Endothelial cell of umbilical vein (primary cell): ENCODE results near the gene POMGNT2. TPM values are rescaled to one million over a fixed set of nuclear protein-coding genes. Genes with fewer than 3 reads are reported as not detected.

Source experiments
- BruUV-seq: library from RNA; stranded (reverse); fragments of 400-500 nt; replicated peaks from 2 replicates; lab custom pipeline; 2021; lab: Mats Ljungman, UMichigan
- CTCF ChIA-PET: fragments of 300-600, 350-600 bp; sonication (Branson Sonifier 250); formaldehyde crosslinking; loops from one replicate; lab custom pipeline; 2021; ENCODE audit warnings: antibody characterized with exemption, inconsistent platforms; lab: Charles Lee
- POLR2A ChIA-PET: fragments of 300-600, 350-600 bp; sonication (Branson Sonifier 250); formaldehyde crosslinking; loops from one replicate; lab custom pipeline; 2021; ENCODE audit warnings: antibody characterized with exemption, inconsistent platforms; lab: Charles Lee
- DNase-seq: peaks from one replicate; pipeline ENCODE4 v3.0.0-alpha.2; 2011; ENCODE audit warnings: low read depth, low spot score
- FAIRE-seq: peaks from 2 replicates; lab custom pipeline; 2011; peaks lifted over from hg19 to GRCh38; lab: Jason Lieb, UNC
- H2AFZ ChIP-seq: 2 replicates; pipeline ENCODE4 v1.6.0; 2012; ENCODE audit warnings: low read depth, low read length, control low read depth, inconsistent platforms
- H3K27ac ChIP-seq: 2 replicates; pipeline ENCODE4 v1.5.1; 2011; ENCODE audit warnings: low read depth, mild to moderate bottlenecking, control low read depth, low read length, moderate library complexity; ENCODE audit not compliant: insufficient read depth
- H3K27me3 ChIP-seq, 2 experiments: 2 replicates each; pipeline versions ENCODE4 v1.6.0 to v1.6.1; 2011; ENCODE audit warnings: low read length in 2 of 2, mixed read lengths in 1 of 2; ENCODE audit not compliant: control insufficient read depth in 2 of 2, insufficient read depth in 2 of 2
- H3K36me3 ChIP-seq, 2 experiments: 2 replicates in 1 of 2; 3 replicates in 1 of 2; pipeline ENCODE4 v1.5.1; 2011; ENCODE audit warnings: low read length in 2 of 2, mild to moderate bottlenecking in 1 of 2, moderate library complexity in 1 of 2; ENCODE audit not compliant: control insufficient read depth in 2 of 2, insufficient read depth in 2 of 2; ENCODE audit errors: extremely low read depth in 1 of 2
- H3K4me1 ChIP-seq: 3 replicates; pipeline ENCODE4 v1.5.1; 2011; ENCODE audit warnings: mild to moderate bottlenecking, low read length; ENCODE audit not compliant: control insufficient read depth, insufficient read depth; ENCODE audit errors: extremely low read depth
- H3K4me2 ChIP-seq: 2 replicates; pipeline ENCODE4 v1.6.1; 2011; ENCODE audit warnings: low read length, control low read depth, mixed read lengths; ENCODE audit not compliant: insufficient read depth
- H3K4me3 ChIP-seq, 3 experiments: fragments of 200-600 bp in 1 of 3; sonication (generic), shearing (Covaris generic) in 1 of 3; replicated peaks in 1 of 3; 2 replicates each; pipeline ENCODE4 v1.5.1; 2011 to 2016; ENCODE audit warnings: control low read depth in 3 of 3, low read length in 3 of 3, mild to moderate bottlenecking in 2 of 3, inconsistent platforms in 1 of 3, low read depth in 1 of 3, moderate library complexity in 1 of 3; ENCODE audit not compliant: insufficient read depth in 1 of 3
- H3K79me2 ChIP-seq: 2 replicates; pipeline ENCODE4 v1.6.0; 2012; ENCODE audit warnings: low read length, inconsistent platforms; ENCODE audit not compliant: control insufficient read depth, insufficient read depth
- H3K9ac ChIP-seq: replicated peaks from 2 replicates; pipeline ENCODE3; 2011; ENCODE audit warnings: low read length, control low read depth; ENCODE audit not compliant: insufficient read depth; ENCODE audit errors: extremely low read depth
- H3K9me1 ChIP-seq: replicated peaks from 3 replicates; pipeline ENCODE4 v1.6.0; 2011; ENCODE audit warnings: mild to moderate bottlenecking, low read length; ENCODE audit not compliant: control insufficient read depth, insufficient read depth; ENCODE audit errors: extremely low read depth
- H3K9me3 ChIP-seq: replicated peaks from 2 replicates; pipeline ENCODE4 v1.5.1; 2012; ENCODE audit warnings: low read length, inconsistent platforms; ENCODE audit not compliant: control insufficient read depth, insufficient read depth
- H4K20me1 ChIP-seq: replicated peaks from 2 replicates; pipeline ENCODE3; 2011; ENCODE audit warnings: mild to moderate bottlenecking, low read length; ENCODE audit not compliant: control insufficient read depth, insufficient read depth; ENCODE audit errors: extremely low read depth
- POLR2A ChIP-seq: IDR thresholded peaks from 2 replicates; pipeline ENCODE4 v1.6.1; 2012; ENCODE audit warnings: low read depth, mild to moderate bottlenecking, control low read depth, low read length
- POLR2AphosphoS5 ChIP-seq: IDR thresholded peaks from 2 replicates; pipeline ENCODE4 v1.6.1; 2012; ENCODE audit warnings: low read depth, mild to moderate bottlenecking, control low read depth, low read length, moderate library complexity; ENCODE audit not compliant: insufficient read depth
- dilution Hi-C: fragments of 300-500 bp; cut with MboI; formaldehyde crosslinking; loops from one replicate; pipeline ENCODE4 v1.15.0; 2019; ENCODE audit warnings: low sequenced_read_pairs; ENCODE audit not compliant: extremely low pct_ligation_motif_present
- intact Hi-C: fragments of 100-400 bp; cut with micrococcal nuclease; formaldehyde crosslinking; loops from one replicate; pipeline ENCODE4 v1.10.0; 2022
- polyA plus RNA-seq, 4 experiments: library from polyadenylated mRNA; depleted of rRNA in 3 of 4; stranded (reverse) in 3 of 4; unstranded in 1 of 4; fragments of >200 nt; gene quantifications; 2 replicates each; pipeline versions ENCODE4 v1.2.1 to v1.2.3, GENCODE V29; 2011 to 2012; ENCODE audit warnings: missing spikeins in 1 of 4
- total RNA-seq: library from RNA; stranded (reverse); gene quantifications from 2 replicates; pipeline ENCODE4 v1.2.3, GENCODE V29; 2021

Gene POMGNT2
- total and polyA plus RNA-seq, 2 donors (not counting 3 experiments of a cell fraction or from before 2014, with no cell fraction given): 6.4 to 16.3 TPM

DNA sequence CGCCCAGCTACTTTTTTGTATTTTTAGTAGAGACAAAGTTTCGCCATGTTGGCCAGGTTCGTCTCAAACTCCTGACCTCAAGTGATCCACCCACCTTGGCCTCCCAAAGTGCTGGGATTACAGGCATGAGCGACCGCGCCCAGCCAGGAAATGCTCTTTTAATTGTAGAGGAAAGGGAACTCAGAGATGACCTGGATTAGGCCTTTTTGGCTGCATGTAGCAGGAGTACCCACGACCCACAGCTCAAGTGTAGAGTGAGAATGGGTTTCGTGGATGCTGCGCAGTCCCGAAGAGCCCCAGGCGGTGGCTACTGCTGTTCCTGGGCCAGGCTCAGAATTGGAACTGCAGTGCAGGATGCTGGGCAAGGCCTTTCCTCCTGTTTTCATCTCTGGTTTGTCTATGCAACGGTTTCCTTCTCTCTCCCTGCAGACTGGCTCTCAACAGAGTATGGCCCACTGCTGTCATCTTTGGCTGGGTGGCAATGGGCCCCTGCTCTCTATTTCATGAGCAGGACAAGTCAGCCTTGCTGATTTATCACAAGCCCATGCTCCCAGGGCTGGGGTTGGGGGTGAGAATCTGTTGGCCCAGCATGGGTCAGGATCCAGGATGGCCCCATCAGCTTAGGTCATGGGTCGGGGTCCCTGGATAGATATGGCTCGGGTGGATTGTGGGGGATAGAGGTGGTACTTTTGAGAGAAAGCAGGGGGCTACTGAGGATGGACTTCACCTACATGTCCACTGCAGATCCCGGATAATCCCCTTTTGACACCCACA is 75.5 kb downstream of the POMGNT2 start:
- Histone ChIP-seq H3K27ac (no peak overlapping the region), H3K4me1 (no peaks in the 10 kb centered on the region), H3K9me1 (no peaks in the 10 kb centered on the region), H3K4me3 (no peak overlapping the region), H4K20me1 (no peaks in the 10 kb centered on the region), H3K79me2 (no peaks in the 10 kb centered on the region), H2AFZ (no peak overlapping the region), H3K4me2 (no peak overlapping the region), H3K9me3 (no peaks in the 10 kb centered on the region), H3K9ac (no peak overlapping the region), H3K36me3 (no peaks in the 10 kb centered on the region), H3K27me3 (peaks cover 0 to 4% of the 10 kb centered on the region in 2 experiments)
- FAIRE-seq (no peak), DNase-seq (no peak)
- TF ChIP-seq POLR2A (no peak), POLR2AphosphoS5 (no peak)
- intact Hi-C loops: no loop called here
- dilution Hi-C loops: no loop called here
- ChIA-PET POLR2A (no interaction called here), CTCF (no interaction called here)
- no TSS peak for BruUV-seq

Other genes with a start within 250 kb of the POMGNT2 start
- gene CYP8B1, start 230.2 kb downstream of the POMGNT2 start, total RNA-seq: not detected in 2 replicates
- not detected in 2 replicates for gene CYP8B1, start 230.2 kb downstream of the POMGNT2 start, polyA plus RNA-seq
- gene ZNF662, start 199.9 kb downstream of the POMGNT2 start, total RNA-seq: 0.83 and 4.3 TPM in 2 replicates
- 0.84 and 0.86 TPM in 2 replicates for gene ZNF662, start 199.9 kb downstream of the POMGNT2 start, polyA plus RNA-seq
- gene GASK1A, start 126.8 kb downstream of the POMGNT2 start, total RNA-seq: not detected in 2 replicates
- 0.04 TPM in 1 of 2 replicates, not detected in the other for gene GASK1A, start 126.8 kb downstream of the POMGNT2 start, polyA plus RNA-seq
- 99.9 and 108 TPM in 2 replicates for gene SNRK, start 180.5 kb upstream of the POMGNT2 start, total RNA-seq
- 33.3 and 43.3 TPM in 2 replicates for gene SNRK, start 180.5 kb upstream of the POMGNT2 start, polyA plus RNA-seq